Caco-2 (cell line): ENCODE results near the gene ZRANB1. TPM values are rescaled to one million over a fixed set of nuclear protein-coding genes. Genes with fewer than 3 reads are reported as not detected.

Experiments used
- BruUV-seq: library from RNA; stranded (reverse); fragments of 400-500 nt; replicated peaks from 2 replicates; lab custom pipeline; 2021; lab: Mats Ljungman, UMichigan
- CTCF ChIA-PET: fragments of 300-600 bp; sonication (Branson Sonifier 250); formaldehyde crosslinking; loops from one replicate; lab custom pipeline; 2022; ENCODE audit warnings: antibody characterized with exemption; lab: Charles Lee
- POLR2A ChIA-PET: fragments of 300-600 bp; sonication (Branson Sonifier 250); formaldehyde crosslinking; loops from one replicate; lab custom pipeline; 2022; ENCODE audit warnings: antibody characterized with exemption; lab: Charles Lee
- DNase-seq, 2 experiments: peaks; one replicate each; pipeline versions ENCODE4 v3.0.0 to v3.0.0-alpha.2; 2020 to 2022
- H3K27me3 ChIP-seq: replicated peaks from 2 replicates; pipeline ENCODE4 v1.6.0; 2011; ENCODE audit warnings: low read length; ENCODE audit not compliant: control insufficient read depth, insufficient read depth
- H3K36me3 ChIP-seq: 2 replicates; pipeline ENCODE4 v1.5.1; 2011; ENCODE audit warnings: low read length; ENCODE audit not compliant: control insufficient read depth, insufficient read depth
- H3K4me1 ChIP-seq: fragments of 250-450 bp; sonication (Bioruptor Pico); 2 replicates; pipeline ENCODE4 v1.5.1; 2020; ENCODE audit warnings: mild to moderate bottlenecking
- H3K4me3 ChIP-seq: 2 replicates; pipeline ENCODE4 v1.5.1; 2011; ENCODE audit warnings: low read depth, mild to moderate bottlenecking, control low read depth, low read length
- H3K9me3 ChIP-seq: fragments of 250-450 bp; sonication (Bioruptor Pico); 2 replicates; pipeline ENCODE4 v1.5.1; 2020; ENCODE audit warnings: mild to moderate bottlenecking, moderate library complexity
- H3K27ac Mint-ChIP-seq: one replicate; pipeline ENCODE4 v1.8.0; 2022; ENCODE audit warnings: mixed read lengths; ENCODE audit not compliant: unreplicated experiment
- H3K27me3 Mint-ChIP-seq: one replicate; pipeline ENCODE4 v1.8.0; 2022; ENCODE audit warnings: mixed read lengths; ENCODE audit not compliant: insufficient read depth, unreplicated experiment
- H3K36me3 Mint-ChIP-seq: one replicate; pipeline ENCODE4 v1.8.0; 2022; ENCODE audit warnings: mild to moderate bottlenecking, mixed read lengths; ENCODE audit not compliant: insufficient read depth, unreplicated experiment
- H3K4me1 Mint-ChIP-seq: one replicate; pipeline ENCODE4 v1.8.0; 2022; ENCODE audit warnings: low read depth, mixed read lengths; ENCODE audit not compliant: unreplicated experiment
- H3K4me3 Mint-ChIP-seq: one replicate; pipeline ENCODE4 v1.8.0; 2022; ENCODE audit warnings: mild to moderate bottlenecking, moderate library complexity, mixed read lengths; ENCODE audit not compliant: unreplicated experiment
- H3K9me3 Mint-ChIP-seq: one replicate; pipeline ENCODE4 v1.8.0; 2022; ENCODE audit warnings: mixed read lengths; ENCODE audit not compliant: unreplicated experiment
- CTCF ChIP-seq, 2 experiments: fragments of 200-600 bp in 1 of 2; IDR thresholded peaks; 1 replicate in 1 of 2; 2 replicates in 1 of 2; pipeline versions ENCODE4 v1.5.1 to v1.8.0; 2011 to 2022; ENCODE audit warnings: antibody characterized with exemption in 1 of 2, control low read depth in 1 of 2, inconsistent platforms in 1 of 2, low read depth in 1 of 2, low read length in 1 of 2, mild to moderate bottlenecking in 1 of 2, moderate library complexity in 1 of 2; ENCODE audit not compliant: insufficient read depth in 1 of 2, severe bottlenecking in 1 of 2, unreplicated experiment in 1 of 2
- intact Hi-C: fragments of 100-400 bp; cut with micrococcal nuclease; formaldehyde crosslinking; loops from one replicate; pipeline ENCODE4 v1.10.0; 2022; ENCODE audit not compliant: unreplicated experiment
- total RNA-seq: library from RNA; stranded (reverse); gene quantifications from 2 replicates; pipeline ENCODE4 v1.2.3, GENCODE V29; 2022

Gene ZRANB1
- total RNA-seq, 1 experiment from 2014 or later: 24.6 TPM

- H3K9me3 ChIP-seq: no peaks in the 10 kb centered on the region
- BruUV-seq: TSS peak; percentile 53
- ChIA-PET POLR2A (no interaction called here), CTCF (interaction anchor here (1.1 kb wide), 1 partner anchor 528 kb away, joined by 3 read pairs; no protein-coding TSS in a partner anchor)
- no peaks in the 10 kb centered on the region for H3K27me3 ChIP-seq
- DNase-seq: peak; percentile 49 to 51
- H3K4me1 ChIP-seq: peaks cover 6% of the 10 kb centered on the region; the same call in 1 of the 2 replicates
- H3K36me3 Mint-ChIP-seq: peaks cover 14% of the 10 kb centered on the region
- no peaks in the 10 kb centered on the region for H3K27me3 Mint-ChIP-seq
- no peak for TF ChIP-seq CTCF (IDR thresholded peaks at IDR 0.05; ENCODE audit: insufficient read depth in 1 of 2, low read depth in 1 of 2, low read length in 1 of 2, severe bottlenecking in 1 of 2, unreplicated experiment in 1 of 2)
- peak overlapping the region; percentile 91 for H3K4me3 Mint-ChIP-seq
- H3K36me3 ChIP-seq: no peaks in the 10 kb centered on the region
- peaks cover 9% of the 10 kb centered on the region for H3K4me1 Mint-ChIP-seq
- no peaks in the 10 kb centered on the region for H3K9me3 Mint-ChIP-seq
- intact Hi-C loops: loop anchor here (5.0 kb wide), 2 partner anchors 40 to 115 kb away; partner anchors contain the start of gene ABRAXAS2
- peak overlapping the region; percentile 90 for H3K4me3 ChIP-seq
- peak overlapping the region; percentile 99 for H3K27ac Mint-ChIP-seq
Observed at GRCh38 chr10:124917428-124918190, 24.3 kb upstream of the ZRANB1 start.

GRCh38 chr10:124918191-124918830 is 23.6 kb upstream of the ZRANB1 start:
- no peak for DNase-seq
- POLR2A ChIA-PET: no interaction called here

More at GRCh38 chr10:124918191-124918830, 23.6 kb upstream of the ZRANB1 start:
- peaks cover 6% of the 10 kb centered on the region; the same call in 1 of the 2 replicates for H3K4me1 ChIP-seq
- H3K9me3 ChIP-seq: no peaks in the 10 kb centered on the region
- Mint-ChIP-seq H3K27ac (peak overlapping the region; percentile 99), H3K36me3 (peaks cover 21% of the 10 kb centered on the region), H3K27me3 (no peaks in the 10 kb centered on the region), H3K4me3 (peak overlapping the region; percentile 91), H3K9me3 (no peaks in the 10 kb centered on the region), H3K4me1 (peaks cover 9% of the 10 kb centered on the region)
- BruUV-seq: no TSS peak
- CTCF ChIA-PET: interaction anchor here (0.5 kb wide), 1 partner anchor 35 kb away, joined by 8 read pairs; no protein-coding TSS in a partner anchor
- no peak for TF ChIP-seq CTCF (IDR thresholded peaks at IDR 0.05; ENCODE audit: insufficient read depth in 1 of 2, low read depth in 1 of 2, low read length in 1 of 2, severe bottlenecking in 1 of 2, unreplicated experiment in 1 of 2)
- H3K36me3 ChIP-seq: no peaks in the 10 kb centered on the region
- intact Hi-C loops: loop anchor here (5.0 kb wide), 2 partner anchors 41 to 116 kb away; partner anchors contain the start of gene ABRAXAS2
- H3K27me3 ChIP-seq: no peaks in the 10 kb centered on the region
- H3K4me3 ChIP-seq: peak overlapping the region; percentile 90
